IMR-90 (cell line): Measurements from ENCODE around the gene ESR1. TPM values are rescaled to one million over a fixed set of nuclear protein-coding genes. Genes with fewer than 3 reads are reported as not detected.

Source experiments
- ATAC-seq: fragments of 200-7000 bp; cut with Tn5 transposase; 2 replicates; pipeline ENCODE4 v1.9.1; 2020; ENCODE audit warnings: low read depth, mild to moderate bottlenecking, moderate library complexity
- BruUV-seq: library from RNA; stranded (reverse); fragments of 400-500 nt; replicated peaks from 2 replicates; lab custom pipeline; 2021; lab: Mats Ljungman, UMichigan
- CTCF ChIA-PET: fragments of 300-600 bp; formaldehyde crosslinking; extraction: SDS; loops from one replicate; lab custom pipeline; 2021; ENCODE audit warnings: antibody characterized with exemption; lab: Yijun Ruan, JAX
- POLR2A ChIA-PET: fragments of 300-600 bp; sonication (Branson Sonifier 250); formaldehyde crosslinking; loops from one replicate; lab custom pipeline; 2022; ENCODE audit warnings: antibody characterized with exemption; ENCODE audit not compliant: unreplicated experiment; lab: Charles Lee
- DNase-seq: peaks from one replicate; pipeline ENCODE4 v3.0.0; 2013
- H2AFZ ChIP-seq: replicated peaks from 2 replicates; pipeline ENCODE3; 2013; ENCODE audit warnings: low read length, mild to moderate bottlenecking; ENCODE audit not compliant: poor library complexity
- H2AK5ac ChIP-seq: 2 replicates; pipeline ENCODE4 v1.6.1; 2013; ENCODE audit warnings: low read depth, low read length, inconsistent platforms
- H2AK9ac ChIP-seq: replicated peaks from 2 replicates; pipeline ENCODE3; 2013; ENCODE audit warnings: mild to moderate bottlenecking, low read depth, low read length, moderate library complexity; ENCODE audit not compliant: poor library complexity
- H2BK120ac ChIP-seq: 2 replicates; pipeline ENCODE4 v1.6.1; 2013; ENCODE audit warnings: low read depth, low read length, inconsistent platforms
- H2BK15ac ChIP-seq: 3 replicates; pipeline ENCODE4 v1.6.1; 2013; ENCODE audit warnings: low read depth, low read length, inconsistent platforms
- H2BK20ac ChIP-seq: 2 replicates; pipeline ENCODE4 v1.6.1; 2013; ENCODE audit warnings: low read depth, mild to moderate bottlenecking, inconsistent platforms, low read length, moderate library complexity
- H2BK5ac ChIP-seq: 2 replicates; pipeline ENCODE4 v1.6.1; 2013; ENCODE audit warnings: mild to moderate bottlenecking, low read depth, low read length, inconsistent platforms; ENCODE audit not compliant: poor library complexity, severe bottlenecking
- H3K14ac ChIP-seq: replicated peaks from 2 replicates; pipeline ENCODE4 v1.6.1; 2013; ENCODE audit warnings: low read depth, low read length, inconsistent platforms
- H3K18ac ChIP-seq: 2 replicates; pipeline ENCODE4 v1.6.1; 2013; ENCODE audit warnings: low read depth, low read length, control low read depth
- H3K23ac ChIP-seq: 2 replicates; pipeline ENCODE4 v1.6.1; 2013; ENCODE audit warnings: low read depth, low read length, inconsistent platforms
- H3K27ac ChIP-seq: 2 replicates; pipeline ENCODE4 v1.5.1; 2013; ENCODE audit warnings: mild to moderate bottlenecking, control low read depth, low read length; ENCODE audit not compliant: insufficient read depth
- H3K27me3 ChIP-seq: 2 replicates; pipeline ENCODE4 v1.6.1; 2013; ENCODE audit warnings: low read length; ENCODE audit not compliant: control insufficient read depth, insufficient read depth
- H3K36me3 ChIP-seq: 2 replicates; pipeline ENCODE4 v1.6.1; 2013; ENCODE audit warnings: low read length, mixed read lengths; ENCODE audit not compliant: control insufficient read depth, insufficient read depth
- H3K4ac ChIP-seq: 2 replicates; pipeline ENCODE4 v1.6.1; 2013; ENCODE audit warnings: low read depth, low read length, inconsistent platforms
- H3K4me1 ChIP-seq: 2 replicates; pipeline ENCODE4 v1.6.1; 2013; ENCODE audit warnings: low read length, mixed read lengths; ENCODE audit not compliant: control insufficient read depth, insufficient read depth
- H3K4me2 ChIP-seq: 2 replicates; pipeline ENCODE4 v1.6.1; 2013; ENCODE audit warnings: low read depth, mild to moderate bottlenecking, control low read depth, low read length, moderate library complexity
- H3K4me3 ChIP-seq: 2 replicates; pipeline ENCODE4 v1.5.1; 2013; ENCODE audit warnings: low read depth, mild to moderate bottlenecking, control low read depth, low read length, moderate library complexity; ENCODE audit not compliant: insufficient read depth
- H3K56ac ChIP-seq: 2 replicates; pipeline ENCODE4 v1.6.1; 2013; ENCODE audit warnings: low read length, inconsistent platforms; ENCODE audit not compliant: insufficient read depth; ENCODE audit errors: extremely low read depth
- H3K79me1 ChIP-seq, 2 experiments: 2 replicates each; pipeline ENCODE4 v1.6.1; 2013; ENCODE audit warnings: low read length in 2 of 2, inconsistent platforms in 1 of 2, low read depth in 1 of 2
- H3K9ac ChIP-seq: 2 replicates; pipeline ENCODE4 v1.6.1; 2013; ENCODE audit warnings: low read depth, low read length, control low read depth
- H3K9me1 ChIP-seq: 2 replicates; pipeline ENCODE4 v1.6.1; 2013; ENCODE audit warnings: low read length, inconsistent platforms; ENCODE audit not compliant: insufficient read depth
- H3K9me3 ChIP-seq: 2 replicates; pipeline ENCODE4 v1.6.1; 2013; ENCODE audit warnings: low read length; ENCODE audit not compliant: control insufficient read depth, insufficient read depth
- H4K20me1 ChIP-seq: 2 replicates; pipeline ENCODE4 v1.6.1; 2013; ENCODE audit warnings: low read length, inconsistent platforms; ENCODE audit not compliant: insufficient read depth
- H4K5ac ChIP-seq: 2 replicates; pipeline ENCODE4 v1.6.1; 2013; ENCODE audit warnings: mild to moderate bottlenecking, low read depth, low read length, control low read depth
- H4K8ac ChIP-seq, 2 experiments: 2 replicates each; pipeline ENCODE4 v1.6.1; 2013; ENCODE audit warnings: low read depth in 2 of 2, low read length in 2 of 2, control low read depth in 1 of 2, inconsistent platforms in 1 of 2
- H4K91ac ChIP-seq: 2 replicates; pipeline ENCODE4 v1.6.1; 2013; ENCODE audit warnings: low read depth, low read length, inconsistent platforms; ENCODE audit not compliant: insufficient read depth
- CEBPB ChIP-seq: IDR thresholded peaks from 2 replicates; pipeline ENCODE4 v1.6.1; 2012; ENCODE audit warnings: low read depth, low read length, improper control_type of control experiment
- CHD1 ChIP-seq: IDR thresholded peaks from 2 replicates; pipeline ENCODE4 v1.6.1; 2012; ENCODE audit warnings: low read depth, low read length, improper control_type of control experiment
- FOS ChIP-seq: fragments of 150-350 bp; IDR thresholded peaks from 2 replicates; pipeline ENCODE4 v1.6.1; 2016; ENCODE audit warnings: low read depth, low read length
- MAZ ChIP-seq: IDR thresholded peaks from 2 replicates; pipeline ENCODE4 v1.6.1; 2012; ENCODE audit warnings: low read depth, mild to moderate bottlenecking, low read length, improper control_type of control experiment, moderate library complexity, borderline replicate concordance
- MXI1 ChIP-seq: IDR thresholded peaks from 2 replicates; pipeline ENCODE4 v1.6.1; 2012; ENCODE audit warnings: low read depth, mild to moderate bottlenecking, low read length, moderate library complexity, borderline replicate concordance
- POLR2A ChIP-seq: IDR thresholded peaks from 2 replicates; pipeline ENCODE4 v1.6.1; 2012; ENCODE audit warnings: mild to moderate bottlenecking, low read depth, low read length
- RAD21 ChIP-seq: IDR thresholded peaks from 2 replicates; pipeline ENCODE4 v1.6.1; 2012; ENCODE audit warnings: low read length, improper control_type of control experiment
- RFX5 ChIP-seq: IDR thresholded peaks from 2 replicates; pipeline ENCODE4 v1.8.0; 2012; ENCODE audit warnings: low read depth, mild to moderate bottlenecking, low read length, moderate library complexity
- SMC3 ChIP-seq: fragments of 150-350 bp; IDR thresholded peaks from 2 replicates; pipeline ENCODE4 v1.6.1; 2016; ENCODE audit warnings: low read depth, mild to moderate bottlenecking, antibody characterized with exemption, low read length, moderate library complexity
- WGBS, 2 experiments: methylation state at CpG; one replicate each; pipeline versions ENCODE4 v1.1.5 to v1.1.7; 2013; ENCODE audit warnings: missing lambda C conversion rate in 2 of 2; ENCODE audit not compliant: insufficient read length in 1 of 2; ENCODE audit errors: extremely low coverage in 2 of 2; 5-methylcytosine and 5-hydroxymethylcytosine counted together
- dilution Hi-C: fragments of 300-500 bp; cut with HindIII; formaldehyde crosslinking; loops from one replicate; pipeline ENCODE4 v1.14.3; 2018; ENCODE audit warnings: low sequenced_read_pairs; ENCODE audit not compliant: unreplicated experiment
- in situ Hi-C: fragments of 300-500 bp; cut with MboI; formaldehyde crosslinking; loops from 3 replicates; pipeline ENCODE4 v1.14.3; 2019; ENCODE audit warnings: low sequenced_read_pairs, inconsistent platforms, mixed read lengths
- intact Hi-C: fragments of 100-400 bp; cut with micrococcal nuclease; formaldehyde crosslinking; loops from 2 replicates; pipeline ENCODE4 v1.10.0; 2022
- polyA plus RNA-seq, 3 experiments: library from polyadenylated mRNA; depleted of rRNA; stranded (reverse); fragments of >200 nt; gene quantifications; 2 replicates each; pipeline ENCODE4 v1.2.3, GENCODE V29; 2012; ENCODE audit warnings: low replicate concordance in 1 of 3
- total RNA-seq: library from RNA; depleted of rRNA; stranded (reverse); fragments of >200 nt; gene quantifications from 2 replicates; pipeline ENCODE4 v1.2.3, GENCODE V29; 2012
- TF ChIP-seq, protein P1 (sequence below): conservative IDR thresholded peaks from 2 replicates; pipeline ENCODE4 v1.5.1; 2012; ENCODE audit warnings: mild to moderate bottlenecking, low read depth, low read length, improper control_type of control experiment
- TF ChIP-seq, protein P2 (sequence below): fragments of 150-350 bp; IDR thresholded peaks from 2 replicates; pipeline ENCODE4 v1.6.1; 2017; ENCODE audit warnings: mild to moderate bottlenecking, antibody characterized with exemption, low read length, low read depth
- TF ChIP-seq, protein P3 (sequence below): fragments of 150-350 bp; IDR thresholded peaks from 2 replicates; pipeline ENCODE4 v1.6.1; 2016; ENCODE audit warnings: low read depth, mild to moderate bottlenecking, low read length, moderate library complexity, borderline replicate concordance

ESR1 gene
- total and polyA plus RNA-seq, 2 of the 4 experiments (the other 2 are of a cell fraction) = not detected

DNA sequence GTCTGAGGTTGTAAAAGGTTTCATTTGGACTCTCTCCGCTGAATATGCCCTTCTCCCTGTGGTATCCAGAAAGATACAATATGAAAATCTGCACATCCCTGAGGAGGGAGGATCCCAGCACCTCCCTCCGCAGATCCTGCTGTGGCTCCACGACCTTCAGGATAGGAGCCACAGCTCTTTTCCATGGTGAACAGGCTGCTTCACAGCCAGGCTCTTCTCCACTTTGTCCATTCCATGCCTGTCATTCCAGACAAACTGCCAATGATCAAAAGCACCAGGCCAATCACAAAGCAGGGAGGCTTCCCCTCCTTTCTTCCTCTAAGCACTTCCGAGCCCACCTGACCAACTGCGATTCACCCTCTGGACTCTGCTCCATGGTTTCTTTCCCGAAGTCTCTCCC is 339.8 kb downstream of the ESR1 start:
- dilution Hi-C loops = no loop called here

More for the DNA sequence above, 339.8 kb downstream of the ESR1 start:
- no peaks in the 10 kb centered on the region for H3K9me3 ChIP-seq
- peaks cover 14% of the 10 kb centered on the region for H3K9me1 ChIP-seq
- intact Hi-C loops (no loop called here), in situ Hi-C loops (loop anchor here (25.0 kb wide), 1 partner anchor 710 kb away; no protein-coding TSS in a partner anchor)
- CTCF ChIA-PET = no interaction called here
- peaks cover 37% of the 10 kb centered on the region for H3K36me3 ChIP-seq
- POLR2A ChIA-PET = no interaction called here
- H3K4me2 ChIP-seq = no peak overlapping the region
- H3K9ac ChIP-seq = no peak overlapping the region
- peak overlapping the region; percentile 32; the same call in 1 of the 2 replicates for H2BK120ac ChIP-seq
- no peaks in the 10 kb centered on the region for H3K27me3 ChIP-seq
- H3K4me1 ChIP-seq = peaks cover 9% of the 10 kb centered on the region
- no peak overlapping the region for H2AK9ac ChIP-seq
- no peak overlapping the region for H3K14ac ChIP-seq
- H3K23ac ChIP-seq = no peak overlapping the region
- H2AK5ac ChIP-seq = no peak overlapping the region; the same call in 1 of the 2 replicates
- no peak overlapping the region for H3K18ac ChIP-seq
- peak overlapping the region; percentile 50 for H2BK20ac ChIP-seq
- no CpG with 5 or more reads among the region's 6 CpGs for WGBS, 2 experiments
- no peak overlapping the region for H2BK15ac ChIP-seq
- no TSS peak for BruUV-seq
- no peak overlapping the region for H3K4me3 ChIP-seq
- no peak overlapping the region for H4K91ac ChIP-seq
- no peak for ATAC-seq
- H3K79me1 ChIP-seq = peaks cover 0 to 4% of the 10 kb centered on the region in 2 experiments; a peak in 1 of 4 replicates
- DNase-seq = no peak
- H3K4ac ChIP-seq = peak overlapping the region; percentile 32
- H4K8ac ChIP-seq = no peak overlapping the region
- H4K5ac ChIP-seq = no peak overlapping the region
- H3K56ac ChIP-seq = no peak overlapping the region
- TF ChIP-seq CHD1 = no peak
- no peak for TF ChIP-seq FOS
- no peak for TF ChIP-seq SMC3
- no peak for TF ChIP-seq POLR2A
- no peak for TF ChIP-seq MAZ
- TF ChIP-seq RFX5 = no peak
- TF ChIP-seq RAD21 = no peak
- no peak for TF ChIP-seq CEBPB
- TF ChIP-seq MXI1 = no peak
- TF ChIP-seq, protein P1, sequence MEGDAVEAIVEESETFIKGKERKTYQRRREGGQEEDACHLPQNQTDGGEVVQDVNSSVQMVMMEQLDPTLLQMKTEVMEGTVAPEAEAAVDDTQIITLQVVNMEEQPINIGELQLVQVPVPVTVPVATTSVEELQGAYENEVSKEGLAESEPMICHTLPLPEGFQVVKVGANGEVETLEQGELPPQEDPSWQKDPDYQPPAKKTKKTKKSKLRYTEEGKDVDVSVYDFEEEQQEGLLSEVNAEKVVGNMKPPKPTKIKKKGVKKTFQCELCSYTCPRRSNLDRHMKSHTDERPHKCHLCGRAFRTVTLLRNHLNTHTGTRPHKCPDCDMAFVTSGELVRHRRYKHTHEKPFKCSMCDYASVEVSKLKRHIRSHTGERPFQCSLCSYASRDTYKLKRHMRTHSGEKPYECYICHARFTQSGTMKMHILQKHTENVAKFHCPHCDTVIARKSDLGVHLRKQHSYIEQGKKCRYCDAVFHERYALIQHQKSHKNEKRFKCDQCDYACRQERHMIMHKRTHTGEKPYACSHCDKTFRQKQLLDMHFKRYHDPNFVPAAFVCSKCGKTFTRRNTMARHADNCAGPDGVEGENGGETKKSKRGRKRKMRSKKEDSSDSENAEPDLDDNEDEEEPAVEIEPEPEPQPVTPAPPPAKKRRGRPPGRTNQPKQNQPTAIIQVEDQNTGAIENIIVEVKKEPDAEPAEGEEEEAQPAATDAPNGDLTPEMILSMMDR = no peak
- TF ChIP-seq, protein P2, sequence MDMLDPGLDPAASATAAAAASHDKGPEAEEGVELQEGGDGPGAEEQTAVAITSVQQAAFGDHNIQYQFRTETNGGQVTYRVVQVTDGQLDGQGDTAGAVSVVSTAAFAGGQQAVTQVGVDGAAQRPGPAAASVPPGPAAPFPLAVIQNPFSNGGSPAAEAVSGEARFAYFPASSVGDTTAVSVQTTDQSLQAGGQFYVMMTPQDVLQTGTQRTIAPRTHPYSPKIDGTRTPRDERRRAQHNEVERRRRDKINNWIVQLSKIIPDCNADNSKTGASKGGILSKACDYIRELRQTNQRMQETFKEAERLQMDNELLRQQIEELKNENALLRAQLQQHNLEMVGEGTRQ = no peak
- TF ChIP-seq, protein P3, sequence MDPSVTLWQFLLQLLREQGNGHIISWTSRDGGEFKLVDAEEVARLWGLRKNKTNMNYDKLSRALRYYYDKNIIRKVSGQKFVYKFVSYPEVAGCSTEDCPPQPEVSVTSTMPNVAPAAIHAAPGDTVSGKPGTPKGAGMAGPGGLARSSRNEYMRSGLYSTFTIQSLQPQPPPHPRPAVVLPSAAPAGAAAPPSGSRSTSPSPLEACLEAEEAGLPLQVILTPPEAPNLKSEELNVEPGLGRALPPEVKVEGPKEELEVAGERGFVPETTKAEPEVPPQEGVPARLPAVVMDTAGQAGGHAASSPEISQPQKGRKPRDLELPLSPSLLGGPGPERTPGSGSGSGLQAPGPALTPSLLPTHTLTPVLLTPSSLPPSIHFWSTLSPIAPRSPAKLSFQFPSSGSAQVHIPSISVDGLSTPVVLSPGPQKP = no peak
- H2AFZ ChIP-seq = no peak overlapping the region
- H2BK5ac ChIP-seq = peak overlapping the region; percentile 29
- H3K27ac ChIP-seq = no peak overlapping the region
- peaks cover 5% of the 10 kb centered on the region; the same call in 1 of the 2 replicates for H4K20me1 ChIP-seq
